GM18502 (cell line): ENCODE data around the gene TMEM209.
"Not testable (repeated sequence)": the region's sequence is repeated elsewhere in the genome, so short reads cannot be mapped to it uniquely, and the experiment has no call there.

Experiments
- ATAC-seq: cut with Tn5 transposase; IDR thresholded peaks from one replicate; pipeline ENCODE4 v1.9.1; 2021; ENCODE audit warnings: mild to moderate bottlenecking; ENCODE audit not compliant: unreplicated experiment, poor library complexity

Gene TMEM209

GRCh38 chr7:130219871-130220270 is 14.7 kb upstream of the TMEM209 start:
- no peak for ATAC-seq

- ATAC-seq, result no peak
Measured at GRCh38 chr7:130218806-130219620, 13.8 kb upstream of the TMEM209 start.

GRCh38 chr7:130216750-130217149 is 11.5 kb upstream of the TMEM209 start:
- ATAC-seq, result no peak

GRCh38 chr7:130216025-130216424 is 10.8 kb upstream of the TMEM209 start:
- ATAC-seq, result no peak

GRCh38 chr7:130213828-130214227 is 8.6 kb upstream of the TMEM209 start:
- no peak for ATAC-seq

GRCh38 chr7:130210181-130210935 is 5.2 kb upstream of the TMEM209 start:
- no peak for ATAC-seq

- no peak for ATAC-seq
Measured at GRCh38 chr7:130208516-130208915, 3.3 kb upstream of the TMEM209 start.

GRCh38 chr7:130207642-130208041 is 2.4 kb upstream of the TMEM209 start, which contains the start of gene SSMEM1:
Gene SSMEM1 (plus strand): TSS chr7:130207860. CDS start chr7:130207911, 51 bp downstream.
- no peak for ATAC-seq

- no peak for ATAC-seq
Measured at GRCh38 chr7:130207033-130207432, 1.8 kb upstream of the TMEM209 start.

GRCh38 chr7:130201796-130202195 is 3.4 kb downstream of the TMEM209 start:
- no peak for ATAC-seq

- no peak for ATAC-seq
Measured at GRCh38 chr7:130197094-130197493, 8.1 kb downstream of the TMEM209 start.

- ATAC-seq, result no peak
Measured at GRCh38 chr7:130196476-130196875, 8.7 kb downstream of the TMEM209 start.

- ATAC-seq, result no peak
Measured at GRCh38 chr7:130195396-130195795, 9.8 kb downstream of the TMEM209 start.

- ATAC-seq, result no peak
Measured at GRCh38 chr7:130191791-130192190, 13.4 kb downstream of the TMEM209 start.

- no peak for ATAC-seq
Measured at GRCh38 chr7:130189343-130189742, 15.9 kb downstream of the TMEM209 start.

GRCh38 chr7:130187360-130187759 is 17.8 kb downstream of the TMEM209 start:
- ATAC-seq, result no peak

- ATAC-seq, result not testable (repeated sequence)
Measured at GRCh38 chr7:130184349-130184748, 20.9 kb downstream of the TMEM209 start.

- peak; percentile 83 for ATAC-seq
Measured at GRCh38 chr7:130182990-130183389, 22.2 kb downstream of the TMEM209 start.

GRCh38 chr7:130181263-130181605 is 24.0 kb downstream of the TMEM209 start:
- ATAC-seq, result no peak

- no peak for ATAC-seq
Measured at GRCh38 chr7:130180571-130181262, 24.5 kb downstream of the TMEM209 start.

GRCh38 chr7:130179631-130180030 is 25.6 kb downstream of the TMEM209 start:
- ATAC-seq, result no peak
